Right kidney (tissue), 1 donor: ENCODE results near the gene KCNAB3.

Experiments
- DNase-seq: peaks from one replicate; pipeline ENCODE4 v3.0.0-alpha.2; 2016

The KCNAB3 gene

DNA sequence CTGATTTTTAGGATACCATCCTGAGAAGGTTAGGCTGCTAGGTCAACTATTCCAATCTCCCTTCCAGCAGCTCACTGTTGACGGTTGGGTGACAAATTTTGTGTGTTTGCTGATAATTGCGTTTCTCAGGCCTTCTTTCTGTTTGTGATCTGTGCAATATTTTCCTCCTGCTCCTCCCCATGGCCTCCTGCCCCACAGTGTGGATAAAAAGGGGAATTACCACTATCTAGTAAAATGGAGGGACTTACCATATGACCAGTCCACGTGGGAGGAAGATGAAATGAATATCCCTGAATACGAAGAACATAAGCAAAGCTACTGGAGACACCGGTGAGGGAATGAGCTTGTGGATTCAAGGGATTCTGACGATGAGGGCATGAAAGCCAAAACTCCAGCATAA lies 31.9 kb downstream of the KCNAB3 start:
- no peak for DNase-seq

DNA sequence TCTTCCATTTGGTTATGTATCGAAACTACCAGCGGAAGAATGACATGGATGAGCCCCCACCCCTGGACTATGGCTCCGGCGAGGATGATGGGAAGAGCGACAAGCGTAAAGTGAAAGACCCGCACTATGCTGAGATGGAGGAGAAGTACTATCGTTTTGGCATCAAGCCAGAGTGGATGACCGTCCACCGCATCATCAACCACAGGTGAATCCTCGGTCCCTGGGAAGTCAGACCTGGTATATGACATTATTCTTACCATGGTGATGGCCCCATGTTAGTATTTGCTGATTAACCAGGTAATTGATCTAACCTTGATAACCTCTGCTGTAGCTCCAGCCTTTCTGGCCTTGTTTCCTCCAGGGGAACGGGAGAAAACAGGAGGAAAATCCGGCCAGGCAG lies 32.6 kb downstream of the KCNAB3 start:
- DNase-seq = no peak

GRCh38 chr17:7894866-7895265 lies 34.8 kb downstream of the KCNAB3 start:
- DNase-seq = no peak

DNA sequence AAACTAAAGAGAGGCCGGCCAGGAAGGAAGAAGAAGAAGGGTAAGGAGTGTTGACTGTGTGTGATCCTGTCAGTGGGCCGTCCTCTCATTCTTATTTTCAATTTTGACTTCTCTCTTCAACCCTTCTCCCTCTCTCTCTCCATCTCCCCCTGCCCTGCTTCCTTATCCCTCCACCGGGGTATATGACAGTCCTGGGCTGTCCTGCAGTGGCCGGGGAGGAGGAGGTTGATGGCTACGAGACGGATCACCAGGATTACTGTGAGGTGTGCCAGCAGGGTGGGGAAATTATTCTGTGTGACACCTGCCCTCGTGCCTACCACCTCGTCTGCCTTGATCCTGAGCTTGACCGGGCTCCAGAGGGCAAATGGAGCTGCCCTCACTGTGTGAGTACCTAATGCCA lies 35.4 kb downstream of the KCNAB3 start:
- no peak for DNase-seq

GRCh38 chr17:7893187-7893880 lies 36.3 kb downstream of the KCNAB3 start:
- DNase-seq = no peak

DNA sequence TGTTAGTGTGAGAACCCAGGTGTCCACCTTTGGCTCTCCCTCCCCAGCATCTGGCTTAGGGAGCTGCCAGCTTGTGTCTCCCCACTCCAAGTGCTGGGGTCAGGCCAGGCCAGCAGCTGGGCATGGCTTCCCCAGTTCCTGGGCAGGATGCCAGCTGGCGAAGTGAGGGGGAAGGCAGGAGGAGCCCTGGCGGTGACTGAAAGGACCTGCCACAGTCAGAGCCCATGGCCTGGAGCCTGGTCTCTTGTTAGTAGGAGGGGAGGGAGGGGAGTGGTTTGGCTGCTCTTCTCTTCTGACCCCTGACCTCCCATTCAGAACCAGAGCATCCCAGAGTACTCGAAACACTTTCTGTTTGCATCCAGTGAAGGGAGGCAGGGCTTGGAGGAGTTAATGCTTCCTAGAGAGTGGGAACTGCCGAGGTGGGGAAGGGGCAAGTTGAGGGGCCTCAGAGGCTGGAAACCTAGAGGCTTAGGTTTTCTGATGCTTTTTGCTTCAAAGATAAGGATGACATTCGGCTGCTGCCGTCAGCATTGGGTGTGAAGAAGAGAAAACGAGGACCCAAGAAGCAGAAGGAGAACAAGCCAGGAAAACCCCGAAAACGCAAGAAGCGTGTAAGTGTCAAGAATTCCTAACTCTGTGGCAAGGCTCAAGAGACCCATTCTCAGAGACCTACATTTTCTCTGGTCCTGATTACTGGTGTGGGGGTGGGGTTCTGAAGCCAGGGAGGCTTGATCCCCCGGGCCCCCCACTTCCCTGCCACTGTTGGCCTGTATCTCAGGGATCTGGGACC lies 40.3 kb downstream of the KCNAB3 start:
- peak; percentile 63 for DNase-seq

DNA sequence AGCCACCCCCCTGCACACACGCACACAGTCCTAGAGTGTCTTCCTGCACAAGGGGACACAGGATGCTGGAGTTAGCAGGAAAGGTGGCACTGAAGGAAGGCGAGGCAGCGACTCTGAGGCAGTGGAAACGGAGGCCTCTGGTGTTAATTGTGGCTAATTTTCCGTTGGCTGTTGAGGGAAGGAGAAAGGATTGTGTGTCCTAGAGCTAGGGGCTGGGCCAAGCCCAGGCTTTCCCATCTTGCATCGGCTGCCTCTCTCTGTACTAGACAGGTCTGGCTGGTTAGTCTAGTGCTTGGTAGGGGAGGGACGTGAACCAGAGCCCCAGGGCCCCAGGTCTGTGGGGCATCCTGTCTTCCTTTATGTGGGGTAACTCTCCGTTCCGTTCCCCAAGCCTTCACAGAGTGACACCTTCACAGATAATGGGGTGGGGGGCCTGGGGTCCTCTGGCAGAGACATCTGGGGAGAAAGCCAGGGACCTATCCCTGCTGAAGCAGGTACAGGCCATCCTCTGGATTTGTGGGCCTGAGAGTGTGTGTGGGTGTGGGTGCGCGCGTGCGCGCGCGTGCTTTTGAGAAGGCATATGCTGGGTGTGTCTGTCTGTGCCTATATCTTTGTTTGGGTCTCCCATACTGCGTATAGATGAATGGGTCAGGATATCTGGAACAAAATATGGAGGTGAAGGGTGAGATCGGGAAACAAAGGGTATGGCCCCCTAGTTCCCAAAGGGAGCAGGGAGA lies 41.3 kb downstream of the KCNAB3 start, which contains the start of gene CHD3:
CHD3 (plus strand) TSS at position 606 of the 737 bp plus-strand sequence. CDS start 212 bp downstream, outside the sequence.
- no peak for DNase-seq

- peak; percentile 93 for DNase-seq
Measured at GRCh38 chr17:7887482-7888183, 42.0 kb downstream of the KCNAB3 start.

DNA sequence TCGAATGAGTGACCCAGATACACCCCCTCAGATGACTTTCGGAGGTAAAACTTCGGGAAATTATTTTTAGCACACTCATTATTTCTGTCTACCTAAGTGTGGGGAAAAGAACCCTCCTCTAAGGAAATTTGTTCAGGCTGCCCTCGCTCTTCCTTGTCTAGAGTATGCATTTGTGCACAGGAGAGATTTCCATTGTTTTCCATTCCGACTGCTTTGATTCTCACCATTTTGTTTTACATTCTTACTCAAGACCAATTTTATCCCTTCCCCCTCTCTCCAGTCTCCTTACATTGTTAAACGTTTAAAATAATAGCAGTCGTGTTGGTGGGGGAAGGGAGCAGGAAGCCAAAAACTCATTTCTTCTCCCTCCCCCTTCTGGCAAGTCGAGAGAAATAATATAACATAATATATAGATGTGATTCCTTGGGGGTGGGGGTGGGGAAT lies 42.6 kb downstream of the KCNAB3 start:
- no peak for DNase-seq

DNA sequence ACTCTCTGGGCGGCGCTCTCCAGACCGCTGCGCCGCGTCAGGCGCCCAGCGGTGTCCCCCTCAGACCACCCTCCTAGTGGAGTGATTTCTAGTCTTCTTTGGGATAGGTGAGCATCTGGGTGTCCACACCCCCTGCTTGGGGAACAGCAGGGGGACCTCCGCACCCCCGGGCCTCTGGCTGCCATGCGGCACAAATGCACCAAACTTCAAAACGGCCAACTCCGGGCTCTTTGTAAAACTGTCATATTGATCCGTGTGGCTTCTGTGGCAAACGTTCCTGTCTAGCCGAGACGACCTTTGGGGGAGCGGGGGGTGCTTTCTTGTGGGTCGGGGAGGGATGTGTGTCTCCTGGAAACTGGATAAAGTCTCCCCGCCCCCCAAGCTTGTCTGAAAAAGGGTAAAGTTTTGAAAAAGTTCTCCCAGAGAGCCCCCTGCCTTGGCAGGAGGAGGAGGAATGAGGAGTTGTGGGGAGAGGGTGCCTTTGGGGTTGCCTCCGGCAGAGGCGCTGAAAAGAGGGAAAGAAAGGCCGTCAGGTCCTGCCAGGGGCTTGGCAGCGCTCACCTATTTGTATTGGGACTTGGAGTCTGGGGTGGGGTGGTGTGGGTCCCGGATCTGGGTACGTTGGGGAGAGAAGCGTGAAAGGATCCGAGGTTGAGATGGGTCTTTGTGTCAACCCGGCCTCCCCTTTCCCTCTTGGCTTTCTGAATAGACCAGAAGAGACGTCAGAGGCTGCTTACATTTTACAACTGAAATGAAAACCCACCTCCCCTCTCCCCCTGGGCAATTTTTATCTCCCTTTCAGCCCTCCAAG lies 43.2 kb downstream of the KCNAB3 start:
- DNase-seq = peak; percentile 73

DNA sequence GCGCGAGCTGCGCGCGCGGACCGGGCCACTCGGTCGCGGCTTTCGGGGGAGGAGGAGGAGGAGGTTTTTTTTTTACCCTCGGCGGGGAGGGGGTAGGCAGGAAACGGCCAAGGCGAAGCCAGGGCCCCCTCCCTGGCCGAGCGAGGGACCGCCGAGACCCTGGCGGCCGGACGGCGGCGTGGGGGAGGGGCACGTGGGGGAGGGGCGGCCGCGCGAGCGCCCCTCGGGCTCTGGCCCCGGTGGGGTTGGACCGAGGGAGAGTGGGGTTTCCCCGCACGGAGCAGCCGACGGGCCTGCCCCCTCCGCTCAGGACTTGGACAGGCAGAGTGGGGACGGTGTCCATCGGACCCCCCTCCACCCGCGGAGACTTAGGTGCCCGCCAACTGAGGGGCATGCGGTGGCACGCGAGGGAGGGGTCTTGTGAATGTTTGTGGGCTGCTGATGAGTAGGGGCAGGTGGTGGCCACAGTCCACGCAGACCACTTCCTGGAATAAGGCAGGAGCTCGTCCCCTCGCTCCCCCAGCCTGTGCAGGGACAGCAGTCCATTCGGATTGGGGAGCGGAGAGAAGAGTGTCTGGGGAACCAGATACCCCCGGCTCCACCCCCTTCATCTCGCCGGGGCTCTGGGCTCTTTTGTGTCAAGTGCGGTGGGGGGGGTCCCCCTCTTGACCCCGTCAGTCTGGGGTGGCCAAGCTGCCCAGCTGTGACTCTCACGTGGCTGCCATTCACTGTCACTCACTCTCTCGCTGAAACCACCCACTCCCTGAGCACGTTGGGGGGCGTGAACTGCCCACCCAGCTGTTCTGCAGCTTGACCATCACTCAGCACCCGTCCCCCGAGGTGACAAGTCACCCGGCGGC lies 44.1 kb downstream of the KCNAB3 start:
- DNase-seq = peak; percentile 88

DNA sequence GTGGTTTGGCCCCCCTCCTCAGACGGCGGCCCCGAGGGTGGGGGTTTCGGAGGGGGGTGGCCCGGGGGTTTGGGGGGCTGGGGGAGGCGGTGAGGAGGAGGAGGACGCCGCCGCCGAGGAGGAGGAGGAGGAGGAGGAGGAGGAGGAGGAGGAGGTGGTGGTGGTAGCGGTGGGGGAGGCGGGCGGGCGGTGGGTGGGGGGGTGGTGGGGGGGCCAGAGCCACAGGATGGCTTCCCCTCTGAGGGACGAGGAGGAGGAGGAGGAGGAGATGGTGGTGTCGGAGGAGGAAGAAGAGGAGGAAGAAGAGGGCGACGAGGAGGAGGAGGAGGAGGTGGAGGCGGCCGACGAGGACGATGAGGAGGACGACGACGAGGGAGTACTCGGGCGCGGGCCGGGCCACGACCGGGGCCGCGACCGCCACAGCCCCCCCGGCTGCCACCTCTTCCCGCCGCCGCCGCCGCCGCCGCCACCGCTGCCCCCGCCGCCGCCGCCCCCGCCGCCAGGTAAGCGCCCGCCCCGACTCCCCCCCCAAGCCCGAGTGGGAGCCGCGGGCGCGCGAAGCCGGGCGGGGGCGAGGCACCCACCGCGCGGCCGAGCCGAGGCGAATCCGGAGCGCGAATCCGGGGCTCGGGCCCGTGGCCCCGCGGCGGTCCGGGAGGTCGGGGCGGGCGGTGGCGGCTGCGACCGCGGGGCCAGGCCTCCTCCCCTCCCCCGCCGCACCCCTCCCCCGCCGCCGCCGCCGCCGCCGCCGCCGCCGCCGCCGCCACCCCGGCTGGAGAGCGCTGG lies 44.9 kb downstream of the KCNAB3 start:
- DNase-seq = peak; percentile 64

DNA sequence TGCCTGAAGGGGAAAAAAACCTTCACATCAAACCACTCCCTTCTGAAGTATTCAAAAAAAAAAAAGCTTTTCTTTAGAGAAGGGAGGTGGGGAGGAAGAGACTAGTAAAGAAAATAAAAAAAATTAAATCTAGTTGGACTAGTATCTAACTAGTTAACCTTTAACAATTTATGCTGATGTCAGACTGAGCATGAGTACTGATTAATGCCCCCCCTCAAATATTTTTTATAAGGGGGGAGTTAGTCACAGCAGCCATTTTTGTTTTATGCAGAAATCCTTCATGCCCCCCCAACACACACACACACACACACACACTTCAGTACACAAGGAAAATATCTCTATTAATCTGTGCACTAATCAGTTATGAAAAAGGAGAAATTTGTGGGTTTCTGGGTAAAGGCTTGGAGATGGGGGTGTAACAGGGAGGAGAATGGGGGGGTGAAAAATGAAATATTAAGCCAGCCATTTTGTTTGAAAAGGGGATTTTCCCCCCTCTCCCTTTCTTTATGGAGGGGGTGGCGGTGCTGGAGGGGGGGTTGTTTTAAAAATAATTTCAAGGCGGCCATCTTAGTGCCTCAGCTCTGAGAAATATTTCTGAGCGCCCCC lies 45.8 kb downstream of the KCNAB3 start:
- DNase-seq = peak; percentile 67

DNA sequence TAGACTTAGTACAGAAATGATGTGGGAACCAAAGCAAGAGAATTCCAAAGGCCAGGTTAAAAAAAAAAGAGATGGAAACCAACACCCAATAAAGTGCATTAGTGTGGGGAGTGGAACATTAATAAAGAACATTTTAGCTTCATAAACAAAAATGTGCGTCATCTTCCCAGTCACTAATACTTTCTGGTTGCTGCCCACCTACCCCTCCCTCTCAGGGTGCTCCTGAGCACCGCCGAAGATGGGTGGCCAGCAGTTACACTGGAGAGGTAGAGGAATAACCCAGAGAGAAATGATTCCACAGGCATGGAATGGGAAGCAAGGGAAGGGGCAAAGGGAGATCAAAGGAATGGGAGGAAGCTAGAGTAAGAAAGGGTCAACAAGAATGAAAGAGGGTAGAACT lies 47.0 kb downstream of the KCNAB3 start:
- DNase-seq = no peak

- DNase-seq = no peak
Measured at GRCh38 chr17:7882068-7882467, 47.6 kb downstream of the KCNAB3 start.

GRCh38 chr17:7881276-7882054 lies 48.2 kb downstream of the KCNAB3 start:
- no peak for DNase-seq

DNA sequence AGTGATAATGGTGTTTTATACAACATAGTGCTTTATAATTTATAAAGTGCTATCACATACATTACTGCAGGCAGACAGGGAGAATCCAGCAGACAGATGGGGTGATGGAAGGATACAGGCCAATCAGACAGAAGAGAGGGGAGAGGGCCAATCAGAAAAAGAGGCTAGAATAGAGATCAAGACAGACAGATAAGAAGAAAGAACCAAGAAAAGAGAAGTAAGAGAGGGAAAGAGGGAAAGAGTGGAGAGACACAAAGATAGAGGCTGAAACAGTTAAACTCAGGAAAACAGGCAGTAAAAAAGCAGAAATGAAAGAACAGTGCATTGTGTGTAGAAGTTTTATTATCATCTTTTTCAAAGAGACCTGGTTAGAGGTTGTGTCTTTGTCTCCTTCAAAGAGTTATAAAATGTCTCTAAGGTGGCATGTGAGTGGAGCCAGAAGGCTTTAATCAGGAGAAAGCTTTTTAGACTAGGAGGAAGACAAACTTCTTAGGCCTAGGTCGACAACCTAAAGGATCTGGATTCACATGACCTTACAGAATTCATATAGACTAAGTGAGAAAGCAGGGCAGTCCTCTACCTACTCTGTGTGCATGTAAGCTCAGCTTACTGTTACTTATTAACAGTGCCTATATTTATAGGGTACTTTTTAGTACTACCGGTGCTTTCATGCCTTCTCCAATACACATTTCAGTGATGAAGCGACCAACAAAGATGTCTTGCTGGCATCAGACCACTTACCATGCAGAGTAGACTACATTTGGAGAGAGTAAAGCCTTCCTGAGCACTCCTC lies 49.4 kb downstream of the KCNAB3 start:
- DNase-seq = no peak

DNA sequence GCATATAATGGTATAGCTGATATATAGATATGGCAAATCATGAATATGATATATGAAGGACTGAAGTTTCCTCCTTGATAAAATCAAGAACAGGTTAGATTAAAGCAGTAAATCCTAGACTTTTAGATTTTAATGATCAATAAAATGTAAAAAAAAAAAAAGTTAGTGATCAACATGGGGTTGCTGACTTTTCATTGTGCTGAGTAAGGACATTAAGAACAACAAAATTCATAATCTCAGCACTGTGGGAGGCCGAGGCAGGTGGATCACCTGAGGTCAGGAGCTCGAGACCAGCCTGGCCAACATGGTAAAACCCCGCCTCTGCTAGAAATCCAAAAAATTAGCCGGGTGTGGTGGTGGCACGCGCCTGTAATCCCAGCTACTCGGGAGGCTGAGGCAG lies 51.4 kb downstream of the KCNAB3 start:
- no peak for DNase-seq
